ENCODE measurements around the gene HESX1. TPM values are rescaled to one million over a fixed set of nuclear protein-coding genes. Genes with fewer than 3 reads are reported as not detected.

Gene HESX1
- total and polyA plus RNA-seq, 9 of the 15 experiments (the other 6 are each of a cell fraction or from before 2014, with no cell fraction given), result 0.16 to 1.2 (median 0.76) TPM

GRCh38 chr3:57169872-57170623, 29.7 kb downstream of the HESX1 start:
- WGBS (ENCODE audit: insufficient coverage, low coverage, missing lambda C conversion rate), result 13% methylated on average over 7 of the region's 40 CpGs
- H3K4me3 ChIP-seq, result peak overlapping the region; percentile 35
- no peak for FAIRE-seq
- TF ChIP-seq TAL1 (IDR thresholded peaks at IDR 0.05) (no peak), ZNF384 (IDR thresholded peaks at IDR 0.05; ENCODE audit: low read depth, low read length) (no peak), TRIM24 (IDR thresholded peaks at IDR 0.05) (no peak), REST (IDR thresholded peaks at IDR 0.05; ENCODE audit: borderline replicate concordance) (peak; percentile 58), REST (CRISPR knock-in tag; IDR thresholded peaks at IDR 0.05; ENCODE audit: low read depth) (no peak), KLF13 (tag; IDR thresholded peaks at IDR 0.05; ENCODE audit: borderline replicate concordance, low read depth) (no peak), HDAC6 (IDR thresholded peaks at IDR 0.05; ENCODE audit: low read depth, low read length) (no peak), SIN3B (IDR thresholded peaks at IDR 0.05; ENCODE audit: low read depth) (no peak), PHF21A (IDR thresholded peaks at IDR 0.05; ENCODE audit: borderline replicate concordance, low read depth) (no peak), SMAD4 (CRISPR knock-in tag; conservative IDR thresholded peaks at IDR 0.05) (0 out of 2 replicates have a peak, but pooled peaks have one; percentile 39), SPI1 (IDR thresholded peaks at IDR 0.05; ENCODE audit: borderline replicate concordance, low read depth, low read length) (peak; percentile 96)
- TF ChIP-seq, protein P1, sequence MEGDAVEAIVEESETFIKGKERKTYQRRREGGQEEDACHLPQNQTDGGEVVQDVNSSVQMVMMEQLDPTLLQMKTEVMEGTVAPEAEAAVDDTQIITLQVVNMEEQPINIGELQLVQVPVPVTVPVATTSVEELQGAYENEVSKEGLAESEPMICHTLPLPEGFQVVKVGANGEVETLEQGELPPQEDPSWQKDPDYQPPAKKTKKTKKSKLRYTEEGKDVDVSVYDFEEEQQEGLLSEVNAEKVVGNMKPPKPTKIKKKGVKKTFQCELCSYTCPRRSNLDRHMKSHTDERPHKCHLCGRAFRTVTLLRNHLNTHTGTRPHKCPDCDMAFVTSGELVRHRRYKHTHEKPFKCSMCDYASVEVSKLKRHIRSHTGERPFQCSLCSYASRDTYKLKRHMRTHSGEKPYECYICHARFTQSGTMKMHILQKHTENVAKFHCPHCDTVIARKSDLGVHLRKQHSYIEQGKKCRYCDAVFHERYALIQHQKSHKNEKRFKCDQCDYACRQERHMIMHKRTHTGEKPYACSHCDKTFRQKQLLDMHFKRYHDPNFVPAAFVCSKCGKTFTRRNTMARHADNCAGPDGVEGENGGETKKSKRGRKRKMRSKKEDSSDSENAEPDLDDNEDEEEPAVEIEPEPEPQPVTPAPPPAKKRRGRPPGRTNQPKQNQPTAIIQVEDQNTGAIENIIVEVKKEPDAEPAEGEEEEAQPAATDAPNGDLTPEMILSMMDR (IDR thresholded peaks at IDR 0.05 in 2 of 3, conservative IDR thresholded peaks at IDR 0.05 in 1 of 3; ENCODE audit: insufficient read depth in 2 of 3, low read depth in 1 of 3, low read length in 3 of 3), result peak; percentile 64 to 80 (median 74)

More at GRCh38 chr3:57169872-57170623, 29.7 kb downstream of the HESX1 start:
- H3K9ac ChIP-seq (ENCODE audit: insufficient read depth in 1 of 2, low read depth in 2 of 2, low read length in 2 of 2), result peak overlapping the region; percentile 34 to 81; a peak in 3 of 4 replicates
- H3K36me3 ChIP-seq (ENCODE audit: control insufficient read depth, insufficient read depth, low read length), result no peaks in the 10 kb centered on the region
- DNase-seq (ENCODE audit: extremely low read depth in 1 of 4, low spot score in 3 of 4) (peak; percentile 55 to 74 (median 56)), ATAC-seq (peak; percentile 87)
- ChIA-PET POLR2A (interaction anchor here (0.7 kb wide), 1 partner anchor 16 kb away, joined by 3 read pairs; no protein-coding TSS in a partner anchor), CTCF (ENCODE audit: low intra/inter-chr PET ratio) (interaction anchor here (0.6 kb wide), 1 partner anchor 174 kb away, joined by 3 read pairs; no protein-coding TSS in a partner anchor)
- H3K27me3 ChIP-seq (ENCODE audit: control insufficient read depth in 2 of 2, insufficient read depth in 2 of 2, low read length in 2 of 2), result peaks cover 0 to 17% of the 10 kb centered on the region in 2 experiments; a peak in 3 of 5 replicates
- no peaks in the 10 kb centered on the region for H3K9me1 ChIP-seq (ENCODE audit: control insufficient read depth, insufficient read depth, low read length)
- peaks cover 0 to 10% of the 10 kb centered on the region in 2 experiments; a peak in 2 of 5 replicates for H3K4me1 ChIP-seq (replicated peaks in 1 of 2; ENCODE audit: control insufficient read depth in 2 of 2, insufficient read depth in 2 of 2, low read length in 2 of 2)
- peak overlapping the region; percentile 65 for H3K4me2 ChIP-seq (ENCODE audit: insufficient read depth, low read length)
- H3K27ac ChIP-seq (ENCODE audit: extremely low read depth, low read depth, low read length), result no peak overlapping the region
- intact Hi-C loops (cut with micrococcal nuclease), result loop anchor here (2.0 to 10.0 kb wide), 4 partner anchors 57 to 225 kb away; partner anchors contain the start of gene APPL1
- peak overlapping the region; percentile 90 for H2AFZ ChIP-seq (ENCODE audit: low read depth, low read length)
- BruUV-seq (replicated peaks), result no TSS peak
- H4K20me1 ChIP-seq (replicated peaks; ENCODE audit: control insufficient read depth, insufficient read depth, low read length), result no peaks in the 10 kb centered on the region
- no peaks in the 10 kb centered on the region for H3K79me2 ChIP-seq (ENCODE audit: control insufficient read depth, insufficient read depth, low read length)
- H3K9me3 ChIP-seq (replicated peaks; ENCODE audit: control insufficient read depth, insufficient read depth, low read depth, low read length), result no peaks in the 10 kb centered on the region
- in situ Hi-C loops (cut with MboI), result no loop called here
